Duodenal mucosa (tissue), 2 donors: Measurements from ENCODE around the gene EDARADD.
"Not testable (repeated sequence)": the region's sequence is repeated elsewhere in the genome, so short reads cannot be mapped to it uniquely, and the experiment has no call there.

Experiments
- H3K27ac ChIP-seq: one replicate; pipeline ENCODE4 v1.7.0; 2013; ENCODE audit warnings: low read depth, low read length
- H3K27me3 ChIP-seq, 2 donors: one replicate each; pipeline ENCODE4 v1.7.0; 2013; ENCODE audit warnings: low read length in 2 of 2, control low read depth in 1 of 2; ENCODE audit not compliant: insufficient read depth in 2 of 2, control insufficient read depth in 1 of 2
- H3K36me3 ChIP-seq, 2 donors: one replicate each; pipeline ENCODE4 v1.7.0; 2013; ENCODE audit warnings: low read length in 2 of 2, control low read depth in 1 of 2; ENCODE audit not compliant: insufficient read depth in 2 of 2, control insufficient read depth in 1 of 2
- H3K4me1 ChIP-seq, 2 donors: one replicate each; pipeline ENCODE4 v1.7.0; 2013; ENCODE audit warnings: low read length in 2 of 2, control low read depth in 1 of 2; ENCODE audit not compliant: insufficient read depth in 2 of 2, control insufficient read depth in 1 of 2
- H3K4me3 ChIP-seq, 2 donors: one replicate each; pipeline ENCODE4 v1.7.0; 2013; ENCODE audit warnings: low read length in 2 of 2, low read depth in 1 of 2
- H3K9ac ChIP-seq, 2 donors: one replicate each; pipeline ENCODE4 v1.7.0; 2013; ENCODE audit warnings: low read length in 2 of 2, low read depth in 1 of 2
- H3K9me3 ChIP-seq, 2 donors: one replicate each; pipeline ENCODE4 v1.7.0; 2013; ENCODE audit warnings: low read length in 2 of 2, control low read depth in 1 of 2; ENCODE audit not compliant: control insufficient read depth in 1 of 2

The EDARADD gene

DNA sequence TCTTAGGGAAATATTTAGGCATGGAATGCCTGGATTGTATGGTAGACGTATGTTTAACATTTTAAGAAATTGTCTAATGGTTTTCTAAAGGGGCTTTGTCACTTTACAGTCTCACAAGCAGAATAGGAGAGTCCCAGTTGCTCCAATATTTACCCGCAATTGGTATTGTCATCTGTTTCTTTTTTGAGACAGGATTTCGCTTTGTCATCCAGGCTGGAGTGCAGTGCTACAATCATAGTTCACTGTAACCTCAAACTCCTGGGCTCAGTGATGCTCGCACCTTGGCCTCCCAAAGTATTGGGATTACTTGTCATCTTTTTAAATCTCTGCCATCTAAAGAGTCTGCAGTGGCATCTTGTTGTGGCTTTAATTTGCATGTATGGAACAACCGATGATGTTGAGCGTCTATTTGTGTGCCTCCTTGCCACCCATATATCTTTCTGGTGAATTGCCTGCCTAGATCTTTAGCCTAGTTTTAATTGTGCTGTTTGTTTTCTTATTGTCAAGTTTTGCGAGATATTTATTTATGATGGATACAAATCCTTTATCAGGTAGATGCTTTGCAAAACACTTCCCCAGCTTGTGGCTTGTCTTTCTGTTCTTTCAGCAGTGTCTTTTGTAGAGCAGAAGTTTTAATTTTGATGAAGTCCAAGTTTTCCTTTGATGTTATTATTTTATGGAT is 32.0 kb upstream of the EDARADD start:
- Histone ChIP-seq H3K27ac (no peak overlapping the region), H3K4me1 (peaks cover 6% of the 10 kb centered on the region in 2 donors), H3K27me3 (no peaks in the 10 kb centered on the region), H3K36me3 (no peaks in the 10 kb centered on the region), H3K4me3 (no peak overlapping the region), H3K9ac (no peak overlapping the region), H3K9me3 (no peaks in the 10 kb centered on the region)

- Histone ChIP-seq H3K4me1 (peaks cover 6% of the 10 kb centered on the region in 2 donors), H3K36me3 (no peaks in the 10 kb centered on the region), H3K4me3 (no peak overlapping the region), H3K9ac (no peak overlapping the region), H3K27ac (no peak overlapping the region), H3K27me3 (no peaks in the 10 kb centered on the region), H3K9me3 (no peaks in the 10 kb centered on the region)
Observed at GRCh38 chr1:236363237-236363636, 30.8 kb upstream of the EDARADD start.

GRCh38 chr1:236365999-236366570 is 28.0 kb upstream of the EDARADD start:
- Histone ChIP-seq H3K36me3 (no peaks in the 10 kb centered on the region), H3K9ac (no peak overlapping the region), H3K9me3 (no peaks in the 10 kb centered on the region), H3K4me3 (no peak overlapping the region), H3K27ac (no peak overlapping the region), H3K4me1 (peaks cover 6% of the 10 kb centered on the region in 2 donors), H3K27me3 (no peaks in the 10 kb centered on the region)

GRCh38 chr1:236366681-236367080 is 27.4 kb upstream of the EDARADD start:
- not testable (repeated sequence) for H3K9ac ChIP-seq, H3K36me3 ChIP-seq, H3K4me3 ChIP-seq, H3K27me3 ChIP-seq, H3K9me3 ChIP-seq, H3K27ac ChIP-seq, H3K4me1 ChIP-seq

GRCh38 chr1:236370420-236370819 is 23.7 kb upstream of the EDARADD start:
- no peak overlapping the region for H3K4me3 ChIP-seq

GRCh38 chr1:236371083-236371482 is 23.0 kb upstream of the EDARADD start:
- H3K4me3 ChIP-seq: no peak overlapping the region
- no peaks in the 10 kb centered on the region for H3K36me3 ChIP-seq
- H3K27me3 ChIP-seq: no peaks in the 10 kb centered on the region
- peaks cover 5 to 6% of the 10 kb centered on the region in 2 donors for H3K4me1 ChIP-seq
- no peaks in the 10 kb centered on the region for H3K9me3 ChIP-seq
- H3K27ac ChIP-seq: no peak overlapping the region
- no peak overlapping the region for H3K9ac ChIP-seq

More at GRCh38 chr1:236370420-236370819, 23.7 kb upstream of the EDARADD start:
- no peaks in the 10 kb centered on the region for H3K27me3 ChIP-seq
- H3K9me3 ChIP-seq: no peaks in the 10 kb centered on the region
- H3K27ac ChIP-seq: no peak overlapping the region
- H3K9ac ChIP-seq: no peak overlapping the region
- no peaks in the 10 kb centered on the region for H3K36me3 ChIP-seq
- H3K4me1 ChIP-seq: peaks cover 6% of the 10 kb centered on the region in 2 donors

DNA sequence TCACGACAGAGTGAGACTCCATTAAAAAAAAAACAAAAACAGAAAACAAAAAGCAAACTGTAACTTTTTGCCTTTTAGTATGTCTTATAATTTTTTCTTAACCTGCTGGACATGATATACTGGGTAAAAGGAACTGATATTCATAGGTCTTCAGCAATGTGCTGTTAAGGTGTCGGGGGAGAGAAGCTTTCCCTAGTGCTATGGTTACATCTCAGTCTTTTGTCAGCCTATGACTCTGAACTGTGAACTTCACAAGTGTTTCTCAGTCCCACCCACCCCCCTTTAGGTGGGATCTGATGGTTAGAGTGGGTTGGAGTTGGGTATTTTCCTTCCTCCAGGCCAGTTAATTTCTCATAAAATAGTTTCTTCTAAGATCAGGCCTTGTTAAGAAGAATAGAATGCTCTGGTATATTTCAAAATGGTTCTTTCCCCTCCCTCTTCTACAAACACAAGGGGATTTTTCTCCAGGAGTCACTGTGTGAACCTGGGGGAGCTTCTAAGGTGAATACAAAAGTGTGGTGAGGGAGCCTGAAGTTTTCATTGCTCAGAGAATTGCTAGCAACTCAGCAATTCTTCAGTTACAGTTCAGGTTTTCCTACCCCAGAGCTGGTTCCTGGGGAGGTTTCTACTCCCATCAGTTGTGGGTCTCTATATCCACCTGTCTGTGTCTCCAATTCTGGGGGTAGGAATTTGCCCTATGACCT is 16.1 kb upstream of the EDARADD start:
- H3K36me3 ChIP-seq: no peaks in the 10 kb centered on the region
- peaks cover 0 to 2% of the 10 kb centered on the region in 2 donors for H3K9me3 ChIP-seq
- no peak overlapping the region for H3K4me3 ChIP-seq
- H3K4me1 ChIP-seq: no peaks in the 10 kb centered on the region
- no peak overlapping the region for H3K27ac ChIP-seq
- H3K27me3 ChIP-seq: no peaks in the 10 kb centered on the region
- H3K9ac ChIP-seq: no peak overlapping the region

- Histone ChIP-seq H3K27me3 (no peaks in the 10 kb centered on the region), H3K9me3 (peaks cover 0 to 2% of the 10 kb centered on the region in 2 donors), H3K27ac (no peak overlapping the region), H3K9ac (no peak overlapping the region), H3K4me1 (no peaks in the 10 kb centered on the region), H3K4me3 (no peak overlapping the region), H3K36me3 (no peaks in the 10 kb centered on the region)
Observed at GRCh38 chr1:236381565-236382158, 12.4 kb upstream of the EDARADD start.

GRCh38 chr1:236388332-236388731 is 5.8 kb upstream of the EDARADD start:
- H3K27ac ChIP-seq: no peak overlapping the region
- H3K4me3 ChIP-seq: no peak overlapping the region
- H3K36me3 ChIP-seq: no peaks in the 10 kb centered on the region
- H3K9me3 ChIP-seq: no peaks in the 10 kb centered on the region
- H3K9ac ChIP-seq: no peak overlapping the region
- peaks cover 0 to 4% of the 10 kb centered on the region in 2 donors for H3K27me3 ChIP-seq
- no peaks in the 10 kb centered on the region for H3K4me1 ChIP-seq

DNA sequence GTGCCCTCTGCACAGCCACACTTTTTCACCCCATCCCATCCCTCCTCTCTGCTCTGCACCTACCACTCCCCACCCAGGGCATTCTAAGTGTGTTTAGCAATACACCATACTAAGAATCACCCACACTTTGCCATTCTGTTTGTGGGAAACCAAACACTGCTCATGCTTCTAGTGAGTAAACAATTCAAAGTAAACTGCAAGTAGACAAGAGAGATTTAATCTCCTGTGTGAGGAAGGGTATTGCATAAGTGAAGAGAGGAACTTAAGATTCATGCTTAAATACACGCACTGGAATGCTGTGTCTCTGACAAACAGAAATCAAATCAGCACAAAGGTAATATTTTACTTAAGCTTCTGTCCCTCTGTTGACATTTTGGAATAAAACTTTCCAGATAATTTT is 4.8 kb upstream of the EDARADD start:
- Histone ChIP-seq H3K9ac (no peak overlapping the region), H3K9me3 (no peaks in the 10 kb centered on the region), H3K27ac (no peak overlapping the region), H3K36me3 (no peaks in the 10 kb centered on the region), H3K4me3 (no peak overlapping the region), H3K27me3 (peaks cover 0 to 4% of the 10 kb centered on the region in 2 donors), H3K4me1 (no peaks in the 10 kb centered on the region)
